Pancreas (tissue), 10 donors: Measurements from ENCODE around the gene ARHGEF7. TPM values are rescaled to one million over a fixed set of nuclear protein-coding genes. Genes with fewer than 3 reads are reported as not detected.

Source experiments
- ATAC-seq, 4 donors: fragments of 200-7000 bp; cut with Tn5 transposase; one replicate each; pipeline versions ENCODE4 v1.8.0 to v1.9.1; 2020; ENCODE audit warnings: mild to moderate bottlenecking in 4 of 4, moderate library complexity in 4 of 4
- DNase-seq, 6 donors: peaks; one replicate each; pipeline ENCODE4 v3.0.0-alpha.2; 2020
- FAIRE-seq: peaks from 2 replicates; lab custom pipeline; 2012; peaks lifted over from hg19 to GRCh38; lab: Jason Lieb, UNC
- H3K27ac ChIP-seq, 4 donors: fragments of 200-600 bp; sonication (generic); 1 replicate in 3 of 4; 2 replicates in 1 of 4; pipeline versions ENCODE4 v1.5.0 to v1.8.0; 2020
- H3K27me3 ChIP-seq, 4 donors: fragments of 200-600 bp; one replicate each; pipeline ENCODE4 v1.8.0; 2021
- H3K36me3 ChIP-seq, 3 donors: fragments of 200-600 bp; sonication (generic) in 1 of 3; one replicate each; pipeline versions ENCODE4 v1.5.0 to v1.8.0; 2020 to 2021
- H3K4me1 ChIP-seq, 3 donors: fragments of 200-600 bp; one replicate each; pipeline ENCODE4 v1.8.0; 2021
- H3K4me3 ChIP-seq, 4 donors: fragments of 200-600 bp; sonication (generic) in 2 of 4; one replicate each; pipeline versions ENCODE4 v1.5.0 to v1.8.0; 2020 to 2021
- H3K9me3 ChIP-seq, 4 donors: fragments of 200-600 bp; one replicate each; pipeline ENCODE4 v1.8.0; 2021
- CTCF ChIP-seq, 4 donors: fragments of 200-600 bp; sonication (generic) in 3 of 4; IDR thresholded peaks; one replicate each; pipeline versions ENCODE4 v1.5.0 to v1.8.0; 2021; ENCODE audit warnings: antibody characterized with exemption in 4 of 4
- WGBS, 2 donors: extraction: QIAGEN DNeasy Blood & Tissue Kit; methylation state at CpG; one replicate each; pipeline ENCODE4 v1.1.7; 2013; 5-methylcytosine and 5-hydroxymethylcytosine counted together
- intact Hi-C, 3 donors: fragments of 100-400 bp; cut with DNase I; formaldehyde crosslinking; loops; one replicate each; pipeline versions ENCODE4 v1.11.1 to v1.14.2; 2022
- polyA plus RNA-seq, 2 donors: library from polyadenylated mRNA; stranded (reverse); fragments of 200-250 nt; gene quantifications; one replicate each; pipeline ENCODE4 v1.2.3, GENCODE V29; 2013
- total RNA-seq, 6 donors: library from RNA; stranded (reverse); fragmentation: NEBNext Ultra II Directional in 4 of 6; extraction: Animal tissue kit (Norgen Biotek cat#: 25700) in 4 of 6; gene quantifications; one replicate each; pipeline versions ENCODE4 v1.2.1 to v1.2.4, GENCODE V29; 2021 to 2023
- donor health status: healthy with polysubstance abuse.
- donor health status: DM: no; HTN: no; CAD: no; lungs with moderate emphysema.
- donor health status: DM: no; HTN: no; CAD: no.
- donor health status: control.
- donor health status: control.
- donor health status: Bipolar disorder and iron deficiency.
- donor health status: DM: yes; HTN: yes; CAD: no.
- donor health status: DM: no; HTN: no; CAD: no.
- donor health status: DM: no; HTN: no; CAD: no.
- donor health status: DM: yes; HTN: yes; CAD: no.

ARHGEF7 gene
- total and polyA plus RNA-seq, 8 donors, result 13.4 to 37.7 (median 22.2) TPM

DNA sequence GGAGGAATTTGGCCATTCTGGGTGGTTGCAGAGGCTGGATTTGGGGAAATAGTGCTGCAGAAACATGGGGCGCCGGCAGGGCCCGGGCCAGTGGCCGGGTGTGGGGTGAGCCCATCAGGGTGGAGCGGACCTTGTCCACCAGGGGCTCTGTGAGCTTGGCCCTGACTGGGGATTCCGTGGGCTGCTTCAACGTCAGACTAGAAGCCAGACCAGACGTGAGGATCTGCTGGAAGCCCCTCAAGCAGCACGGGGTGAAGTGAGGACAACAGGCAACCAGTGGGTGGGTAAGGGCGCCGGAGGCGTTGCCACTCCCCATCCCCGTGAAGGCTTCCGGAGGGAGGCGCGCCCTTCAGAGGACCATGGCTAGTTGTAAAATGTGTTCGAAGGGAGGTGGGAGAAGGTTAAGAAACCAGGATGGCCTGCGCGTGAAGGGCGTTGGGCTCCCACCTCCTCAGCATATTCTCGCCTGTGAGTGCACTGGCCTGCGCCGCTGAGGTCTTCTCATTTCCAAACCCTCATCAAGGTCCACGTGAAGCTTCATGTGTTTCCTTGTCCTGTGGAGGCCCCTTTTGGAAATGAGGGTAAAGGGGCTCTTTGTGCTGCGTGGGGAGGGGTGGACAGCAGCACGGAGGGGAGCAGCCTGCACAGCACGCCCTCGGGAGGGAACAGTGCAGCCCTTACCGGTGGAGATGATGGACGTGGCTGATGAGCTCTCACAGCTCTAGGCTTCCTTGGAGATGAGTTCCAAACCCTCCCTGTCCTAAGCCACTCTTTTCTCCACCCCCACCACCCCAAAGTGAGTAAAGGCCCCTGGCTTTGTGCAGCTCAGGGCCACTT is 213.7 kb downstream of the ARHGEF7 start:
- no peak for TF ChIP-seq CTCF (IDR thresholded peaks at IDR 0.05)
- Histone ChIP-seq H3K9me3 (no peaks in the 10 kb centered on the region), H3K27ac (no peak overlapping the region), H3K27me3 (no peaks in the 10 kb centered on the region), H3K4me1 (no peaks in the 10 kb centered on the region), H3K36me3 (no peaks in the 10 kb centered on the region), H3K4me3 (no peak overlapping the region)
- DNase-seq, result peak in 1 of 6 donors; percentile 3
- intact Hi-C loops, result no loop called here
- no peak for ATAC-seq
- no peak for FAIRE-seq
- WGBS, 2 donors, result 84% methylated on average over 30 of the region's 30 CpGs

DNA sequence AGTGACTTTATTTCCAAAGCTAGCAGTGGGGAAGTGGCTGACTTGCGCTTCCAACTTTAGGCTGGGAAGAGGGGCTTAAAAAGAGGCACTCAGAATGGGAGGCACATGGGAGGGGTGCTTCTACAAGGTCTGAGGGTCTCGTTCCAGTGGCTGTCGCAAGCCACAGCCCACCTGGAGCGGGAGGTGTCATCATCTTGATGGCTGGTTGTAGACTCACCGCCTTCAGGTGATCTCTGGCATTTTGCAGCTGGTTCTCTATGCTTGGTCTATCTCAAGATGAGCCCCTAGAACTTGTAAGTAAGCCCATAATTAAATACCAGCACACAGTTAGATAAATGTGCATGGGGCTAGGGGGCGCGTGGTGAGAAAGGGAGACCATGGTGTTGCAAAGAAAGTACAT is 214.5 kb downstream of the ARHGEF7 start:
- no peaks in the 10 kb centered on the region for H3K27me3 ChIP-seq
- FAIRE-seq, result no peak
- H3K36me3 ChIP-seq, result no peaks in the 10 kb centered on the region
- H3K4me3 ChIP-seq, result no peak overlapping the region
- no peak for ATAC-seq
- intact Hi-C loops, result no loop called here
- H3K9me3 ChIP-seq, result no peaks in the 10 kb centered on the region
- no peak overlapping the region for H3K27ac ChIP-seq
- no peaks in the 10 kb centered on the region for H3K4me1 ChIP-seq
- DNase-seq, result no peak
- WGBS, 2 donors, result 90 to 95% methylated on average over 7 of the region's 7 CpGs
- no peak for TF ChIP-seq CTCF (IDR thresholded peaks at IDR 0.05)

GRCh38 chr13:111330066-111330610 is 215.0 kb downstream of the ARHGEF7 start:
- ATAC-seq (no peak), FAIRE-seq (no peak), DNase-seq (no peak)
- H3K27me3 ChIP-seq, result no peaks in the 10 kb centered on the region
- no peak overlapping the region for H3K27ac ChIP-seq
- no peaks in the 10 kb centered on the region for H3K36me3 ChIP-seq
- no peaks in the 10 kb centered on the region for H3K4me1 ChIP-seq
- no peak for TF ChIP-seq CTCF (IDR thresholded peaks at IDR 0.05)
- H3K4me3 ChIP-seq, result no peak overlapping the region
- intact Hi-C loops, result no loop called here
- WGBS, 2 donors, result 79 to 83% methylated on average over 11 of the region's 11 CpGs
- H3K9me3 ChIP-seq, result no peaks in the 10 kb centered on the region

- Histone ChIP-seq H3K27ac (no peak overlapping the region), H3K9me3 (no peaks in the 10 kb centered on the region), H3K36me3 (no peaks in the 10 kb centered on the region), H3K4me3 (no peak overlapping the region), H3K27me3 (no peaks in the 10 kb centered on the region), H3K4me1 (no peaks in the 10 kb centered on the region)
- ATAC-seq, result no peak
- no peak for TF ChIP-seq CTCF (IDR thresholded peaks at IDR 0.05)
- intact Hi-C loops, result no loop called here
- no peak for DNase-seq
- no peak for FAIRE-seq
- 81% methylated on average over 5 of the region's 5 CpGs for WGBS, 2 donors
Measured at GRCh38 chr13:111335298-111335697, 220.2 kb downstream of the ARHGEF7 start.

DNA sequence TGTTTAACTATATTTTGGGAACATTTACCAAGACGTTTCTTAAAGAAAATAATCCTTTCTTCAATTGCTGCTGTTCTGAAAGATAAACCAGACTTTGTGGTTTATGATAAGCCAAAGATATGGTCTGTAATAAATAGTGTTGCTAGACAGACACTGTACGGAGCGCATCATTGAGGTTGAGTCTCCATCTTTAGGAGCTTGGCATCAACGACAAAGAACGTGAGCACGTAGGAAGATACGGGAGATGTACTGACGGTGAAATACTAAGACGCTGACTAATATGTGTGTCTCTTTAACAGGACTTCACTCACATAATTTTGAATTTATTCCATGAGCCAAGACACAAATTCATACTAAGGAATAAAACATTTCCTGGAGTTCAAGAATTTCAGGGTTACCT is 221.6 kb downstream of the ARHGEF7 start:
- no peak for TF ChIP-seq CTCF (IDR thresholded peaks at IDR 0.05)
- Histone ChIP-seq H3K4me3 (no peak overlapping the region), H3K27me3 (no peaks in the 10 kb centered on the region), H3K36me3 (no peaks in the 10 kb centered on the region), H3K4me1 (no peaks in the 10 kb centered on the region), H3K27ac (no peak overlapping the region), H3K9me3 (no peaks in the 10 kb centered on the region)
- intact Hi-C loops, result no loop called here
- WGBS, 2 donors, result 86 to 91% methylated on average over 9 of the region's 9 CpGs
- ATAC-seq, result no peak
- no peak for DNase-seq
- FAIRE-seq, result no peak
